ENCODE results near the gene ASB14.

DNA sequence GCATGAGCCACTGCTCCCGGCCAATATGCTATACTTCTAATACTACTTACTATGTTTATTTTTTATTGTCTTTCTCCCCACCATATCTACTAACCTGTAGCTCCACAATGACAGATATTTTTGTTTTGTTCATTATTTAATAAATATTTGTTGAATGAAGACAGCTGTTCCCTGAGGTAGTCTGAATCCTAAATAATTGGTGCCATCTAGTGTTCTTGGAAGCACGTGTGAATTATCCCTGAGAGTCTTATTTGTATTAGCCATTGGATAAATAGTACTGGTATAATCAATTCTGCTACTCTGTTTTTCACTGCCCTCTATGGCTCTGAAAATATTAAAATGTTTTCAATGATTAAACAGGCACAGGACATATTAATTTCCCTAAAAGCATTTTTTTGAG is 70.6 kb downstream of the ASB14 start:
- TF ChIP-seq, protein P1, sequence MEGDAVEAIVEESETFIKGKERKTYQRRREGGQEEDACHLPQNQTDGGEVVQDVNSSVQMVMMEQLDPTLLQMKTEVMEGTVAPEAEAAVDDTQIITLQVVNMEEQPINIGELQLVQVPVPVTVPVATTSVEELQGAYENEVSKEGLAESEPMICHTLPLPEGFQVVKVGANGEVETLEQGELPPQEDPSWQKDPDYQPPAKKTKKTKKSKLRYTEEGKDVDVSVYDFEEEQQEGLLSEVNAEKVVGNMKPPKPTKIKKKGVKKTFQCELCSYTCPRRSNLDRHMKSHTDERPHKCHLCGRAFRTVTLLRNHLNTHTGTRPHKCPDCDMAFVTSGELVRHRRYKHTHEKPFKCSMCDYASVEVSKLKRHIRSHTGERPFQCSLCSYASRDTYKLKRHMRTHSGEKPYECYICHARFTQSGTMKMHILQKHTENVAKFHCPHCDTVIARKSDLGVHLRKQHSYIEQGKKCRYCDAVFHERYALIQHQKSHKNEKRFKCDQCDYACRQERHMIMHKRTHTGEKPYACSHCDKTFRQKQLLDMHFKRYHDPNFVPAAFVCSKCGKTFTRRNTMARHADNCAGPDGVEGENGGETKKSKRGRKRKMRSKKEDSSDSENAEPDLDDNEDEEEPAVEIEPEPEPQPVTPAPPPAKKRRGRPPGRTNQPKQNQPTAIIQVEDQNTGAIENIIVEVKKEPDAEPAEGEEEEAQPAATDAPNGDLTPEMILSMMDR (IDR thresholded peaks at IDR 0.05; ENCODE audit: low read length) = peak; percentile 23; the same call in 1 of the 2 replicates
- no peak for TF ChIP-seq EZH2 (IDR thresholded peaks at IDR 0.05; ENCODE audit: borderline replicate concordance, low read length)
